Measurements from ENCODE around the gene FAM222A.

The FAM222A gene

DNA sequence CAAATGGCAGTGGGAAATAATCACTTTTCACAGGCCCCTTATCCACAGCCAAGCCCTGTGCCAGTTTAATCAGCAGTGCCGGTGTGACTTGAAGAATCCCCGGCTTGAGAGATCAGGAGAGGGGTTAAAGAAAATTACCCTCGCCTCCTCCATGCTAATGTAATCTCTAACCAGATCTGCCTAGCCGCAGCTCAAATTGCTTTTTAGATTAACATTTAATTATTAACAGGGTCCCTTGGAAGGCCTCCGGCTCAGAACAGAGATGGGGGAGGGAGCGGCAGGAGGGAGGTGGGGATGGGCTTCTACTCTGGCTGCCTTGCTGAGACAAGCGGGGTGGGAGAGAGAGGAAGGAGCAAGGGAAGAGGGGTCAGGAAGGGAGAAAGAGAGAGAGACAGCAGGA is 24.0 kb downstream of the FAM222A start:
- Histone ChIP-seq H3K27ac (peak overlapping the region; percentile 78), H3K9me3 (ENCODE audit: severe bottlenecking) (no peaks in the 10 kb centered on the region), H3K36me3 (peaks cover 49% of the 10 kb centered on the region), H3K27me3 (ENCODE audit: insufficient read depth, low read depth, severe bottlenecking) (no peaks in the 10 kb centered on the region), H3K4me3 (ENCODE audit: low read depth, low read length) (no peak overlapping the region)
- TF ChIP-seq, protein P1, sequence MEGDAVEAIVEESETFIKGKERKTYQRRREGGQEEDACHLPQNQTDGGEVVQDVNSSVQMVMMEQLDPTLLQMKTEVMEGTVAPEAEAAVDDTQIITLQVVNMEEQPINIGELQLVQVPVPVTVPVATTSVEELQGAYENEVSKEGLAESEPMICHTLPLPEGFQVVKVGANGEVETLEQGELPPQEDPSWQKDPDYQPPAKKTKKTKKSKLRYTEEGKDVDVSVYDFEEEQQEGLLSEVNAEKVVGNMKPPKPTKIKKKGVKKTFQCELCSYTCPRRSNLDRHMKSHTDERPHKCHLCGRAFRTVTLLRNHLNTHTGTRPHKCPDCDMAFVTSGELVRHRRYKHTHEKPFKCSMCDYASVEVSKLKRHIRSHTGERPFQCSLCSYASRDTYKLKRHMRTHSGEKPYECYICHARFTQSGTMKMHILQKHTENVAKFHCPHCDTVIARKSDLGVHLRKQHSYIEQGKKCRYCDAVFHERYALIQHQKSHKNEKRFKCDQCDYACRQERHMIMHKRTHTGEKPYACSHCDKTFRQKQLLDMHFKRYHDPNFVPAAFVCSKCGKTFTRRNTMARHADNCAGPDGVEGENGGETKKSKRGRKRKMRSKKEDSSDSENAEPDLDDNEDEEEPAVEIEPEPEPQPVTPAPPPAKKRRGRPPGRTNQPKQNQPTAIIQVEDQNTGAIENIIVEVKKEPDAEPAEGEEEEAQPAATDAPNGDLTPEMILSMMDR (IDR thresholded peaks at IDR 0.05; ENCODE audit: low read depth, low read length) = no peak
- peak; percentile 82 for DNase-seq

DNA sequence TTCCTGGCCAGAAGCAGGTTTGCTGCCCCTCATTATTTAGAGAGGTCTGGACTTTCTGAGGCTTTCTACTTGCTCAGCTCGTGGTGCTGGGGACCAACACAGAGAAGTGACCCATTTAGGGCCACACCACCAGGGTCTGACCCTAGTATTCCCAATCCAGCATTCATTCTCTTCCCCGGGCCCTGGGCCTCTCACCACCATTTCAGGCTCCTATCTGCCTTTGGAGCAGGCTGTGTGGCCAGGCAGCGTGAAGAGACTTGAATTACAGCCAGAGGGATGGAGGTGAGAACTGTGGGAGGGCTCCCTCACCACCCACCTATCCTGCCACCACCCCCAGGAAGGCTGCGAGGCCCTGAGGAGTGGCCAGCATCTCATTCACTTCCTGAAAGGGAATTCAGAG is 24.6 kb downstream of the FAM222A start:
- peak; percentile 9 for DNase-seq
- no peak overlapping the region for H3K4me3 ChIP-seq (ENCODE audit: low read depth, low read length)
- peaks cover 52% of the 10 kb centered on the region for H3K36me3 ChIP-seq
- H3K9me3 ChIP-seq (ENCODE audit: severe bottlenecking) = no peaks in the 10 kb centered on the region
- TF ChIP-seq, protein P1 (IDR thresholded peaks at IDR 0.05; ENCODE audit: low read depth, low read length) = no peak
- H3K27ac ChIP-seq = peak overlapping the region; percentile 78
- no peaks in the 10 kb centered on the region for H3K27me3 ChIP-seq (ENCODE audit: insufficient read depth, low read depth, severe bottlenecking)

DNA sequence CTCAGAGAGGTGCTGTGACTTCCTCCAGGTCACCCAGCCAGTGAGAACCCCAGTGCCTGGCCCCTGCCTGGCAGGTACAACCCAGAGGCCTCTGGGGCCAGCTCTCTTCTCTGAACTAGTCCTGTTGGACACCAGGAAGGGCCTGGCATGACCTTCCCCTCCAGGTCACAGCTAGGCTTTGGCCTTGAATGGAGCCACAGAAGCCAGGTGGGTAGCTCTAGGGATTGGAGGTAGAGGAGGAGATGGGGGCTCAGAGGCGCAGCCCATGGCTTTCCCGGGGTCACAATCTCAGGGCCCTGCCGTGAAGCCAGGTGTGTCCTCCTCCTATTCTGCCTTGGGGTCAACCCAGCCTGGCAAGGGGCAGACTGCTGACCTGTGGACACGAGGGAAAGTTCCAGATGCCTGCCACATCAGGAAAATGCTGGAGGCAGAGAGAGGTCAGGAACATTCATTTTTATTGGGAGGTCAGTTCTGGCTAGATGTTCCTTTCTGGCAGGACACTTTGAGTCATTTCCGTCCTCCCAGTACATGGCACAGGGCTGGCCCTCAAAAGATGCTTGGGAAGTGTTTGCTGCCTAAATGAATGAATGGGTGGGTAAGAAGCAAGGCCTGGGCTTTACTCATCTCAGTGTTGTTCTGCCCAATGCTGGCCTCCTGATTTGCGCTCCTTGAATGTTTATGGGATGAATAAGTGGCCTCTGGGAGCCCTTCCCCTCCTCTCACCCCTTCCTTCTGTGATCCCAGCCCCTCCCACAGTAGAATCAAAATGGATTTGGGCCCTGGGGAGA is 25.4 kb downstream of the FAM222A start:
- DNase-seq = peak; percentile 4

DNA sequence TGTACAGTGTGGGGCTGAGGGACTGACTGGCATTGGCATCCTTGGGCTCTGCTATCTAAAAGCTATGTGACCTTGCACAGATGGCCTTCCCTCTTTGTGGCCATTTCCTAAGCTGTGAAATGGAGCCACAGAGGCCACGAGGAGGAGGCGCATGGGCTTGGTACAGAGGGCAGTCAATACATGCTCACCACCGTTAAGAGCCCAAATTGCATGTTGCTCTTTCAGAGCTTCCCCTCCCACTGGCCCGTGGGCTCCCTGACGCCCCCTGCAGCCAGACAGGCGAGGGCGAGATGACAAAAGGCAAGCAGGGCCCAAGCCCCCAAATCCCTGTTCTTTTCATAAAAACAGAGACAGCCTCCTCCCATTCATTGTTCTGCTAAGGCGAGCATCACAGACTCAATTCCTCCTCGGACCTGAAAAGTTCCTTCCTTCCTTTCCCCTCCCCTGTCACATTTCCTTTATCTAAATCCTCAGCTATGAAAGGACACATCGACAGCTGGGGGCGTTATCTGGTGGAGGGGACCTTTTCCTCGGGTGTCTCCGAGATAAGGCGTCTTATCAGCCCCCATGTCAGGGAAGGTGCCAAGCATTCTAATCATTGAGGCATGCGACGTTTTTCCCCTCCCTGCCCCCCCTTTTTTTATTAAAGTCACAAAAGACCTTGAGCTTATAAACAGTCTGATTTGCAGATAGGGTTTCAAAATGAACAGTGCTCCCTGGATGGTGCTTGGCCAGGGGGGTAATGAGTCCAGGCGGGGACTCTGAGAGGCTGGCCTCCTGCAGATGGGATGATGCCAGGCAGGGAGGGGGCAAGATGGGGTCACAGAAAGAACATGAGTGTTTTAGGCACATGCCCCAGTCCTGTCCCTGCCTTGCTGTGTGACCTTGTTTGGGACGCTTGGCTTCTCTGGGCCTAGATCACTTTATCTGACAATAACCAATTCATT is 26.4 kb downstream of the FAM222A start:
- Histone ChIP-seq H3K36me3 (peaks cover 62% of the 10 kb centered on the region), H3K4me3 (ENCODE audit: low read depth, low read length) (no peak overlapping the region), H3K27me3 (ENCODE audit: insufficient read depth, low read depth, severe bottlenecking) (no peaks in the 10 kb centered on the region), H3K9me3 (ENCODE audit: severe bottlenecking) (no peaks in the 10 kb centered on the region), H3K27ac (peak overlapping the region; percentile 78)
- TF ChIP-seq, protein P1 (IDR thresholded peaks at IDR 0.05; ENCODE audit: low read depth, low read length) = peak; percentile 71
- peak; percentile 47 for DNase-seq

More for the DNA sequence above, 25.4 kb downstream of the FAM222A start:
- Histone ChIP-seq H3K27ac (peak overlapping the region; percentile 78), H3K36me3 (peaks cover 58% of the 10 kb centered on the region), H3K4me3 (ENCODE audit: low read depth, low read length) (no peak overlapping the region), H3K9me3 (ENCODE audit: severe bottlenecking) (no peaks in the 10 kb centered on the region), H3K27me3 (ENCODE audit: insufficient read depth, low read depth, severe bottlenecking) (no peaks in the 10 kb centered on the region)
- TF ChIP-seq, protein P1 (IDR thresholded peaks at IDR 0.05; ENCODE audit: low read depth, low read length) = no peak

DNA sequence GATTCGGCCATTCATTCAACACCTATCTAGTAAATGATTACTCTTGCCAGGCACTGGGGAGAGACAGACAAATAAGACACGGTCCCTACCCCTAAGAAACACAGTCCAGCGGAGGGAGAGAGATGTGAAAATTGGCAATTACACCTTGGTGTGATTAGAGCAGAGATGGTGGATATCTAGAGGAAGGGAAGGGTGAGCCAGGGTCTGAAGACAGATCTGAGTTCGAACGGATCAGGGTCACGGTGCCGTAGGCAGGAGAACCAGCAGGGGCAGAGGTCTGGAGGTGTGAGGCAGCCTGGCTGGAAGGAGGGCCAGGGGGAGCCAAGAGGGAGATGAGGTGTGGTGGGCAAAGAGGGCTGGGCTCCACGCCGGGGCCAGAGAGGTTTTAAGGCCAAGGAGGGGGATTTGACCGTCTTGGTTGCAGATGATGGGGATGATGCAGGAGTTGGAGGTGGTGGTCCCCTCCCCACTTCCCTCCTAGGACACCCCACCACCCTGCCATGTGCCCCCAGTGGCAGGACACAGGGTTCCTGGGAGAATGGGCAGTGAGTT is 27.1 kb downstream of the FAM222A start:
- H3K4me3 ChIP-seq (ENCODE audit: low read depth, low read length) = no peak overlapping the region
- TF ChIP-seq, protein P1 (IDR thresholded peaks at IDR 0.05; ENCODE audit: low read depth, low read length) = no peak
- no peaks in the 10 kb centered on the region for H3K9me3 ChIP-seq (ENCODE audit: severe bottlenecking)
- DNase-seq = peak; percentile 5
- no peak overlapping the region for H3K27ac ChIP-seq
- no peaks in the 10 kb centered on the region for H3K27me3 ChIP-seq (ENCODE audit: insufficient read depth, low read depth, severe bottlenecking)
- peaks cover 68% of the 10 kb centered on the region for H3K36me3 ChIP-seq
